ENCODE data around the gene THOC5. TPM values are rescaled to one million over a fixed set of nuclear protein-coding genes. Genes with fewer than 3 reads are reported as not detected.
"Not testable (repeated sequence)": the region's sequence is repeated elsewhere in the genome, so short reads cannot be mapped to it uniquely, and the experiment has no call there.

The THOC5 gene
- total RNA-seq, 2 donors from 2014 or later, result 27.5 to 57.9 TPM

DNA sequence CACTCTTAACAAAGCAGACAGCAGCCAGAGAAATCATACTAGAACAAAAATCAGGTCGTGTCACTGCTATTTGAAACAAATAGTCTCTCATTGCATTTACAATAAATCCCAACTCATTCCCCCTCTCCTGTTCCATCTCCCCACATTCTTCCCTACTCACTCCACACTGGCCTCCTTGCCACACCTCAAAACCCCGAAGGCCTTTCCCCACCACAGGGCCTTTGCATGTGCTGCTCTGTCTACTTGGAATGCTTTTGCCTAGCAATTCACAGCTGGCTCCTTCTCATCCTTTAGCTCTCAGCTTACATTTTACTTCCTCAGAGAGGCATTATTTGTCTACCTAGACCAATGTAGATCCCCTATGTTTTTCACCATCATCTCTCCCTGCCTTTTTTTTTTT is 6.3 kb upstream of the THOC5 start:
- no peak for DNase-seq (ENCODE audit: low spot score)
- H3K27ac ChIP-seq, result no peak overlapping the region
- WGBS, result 90% methylated on average over 2 of the region's 2 CpGs
- no peaks in the 10 kb centered on the region for H3K27me3 ChIP-seq (replicated peaks; ENCODE audit: insufficient read depth)
- intact Hi-C loops (cut with DNase I), result no loop called here
- TF ChIP-seq, protein P1, sequence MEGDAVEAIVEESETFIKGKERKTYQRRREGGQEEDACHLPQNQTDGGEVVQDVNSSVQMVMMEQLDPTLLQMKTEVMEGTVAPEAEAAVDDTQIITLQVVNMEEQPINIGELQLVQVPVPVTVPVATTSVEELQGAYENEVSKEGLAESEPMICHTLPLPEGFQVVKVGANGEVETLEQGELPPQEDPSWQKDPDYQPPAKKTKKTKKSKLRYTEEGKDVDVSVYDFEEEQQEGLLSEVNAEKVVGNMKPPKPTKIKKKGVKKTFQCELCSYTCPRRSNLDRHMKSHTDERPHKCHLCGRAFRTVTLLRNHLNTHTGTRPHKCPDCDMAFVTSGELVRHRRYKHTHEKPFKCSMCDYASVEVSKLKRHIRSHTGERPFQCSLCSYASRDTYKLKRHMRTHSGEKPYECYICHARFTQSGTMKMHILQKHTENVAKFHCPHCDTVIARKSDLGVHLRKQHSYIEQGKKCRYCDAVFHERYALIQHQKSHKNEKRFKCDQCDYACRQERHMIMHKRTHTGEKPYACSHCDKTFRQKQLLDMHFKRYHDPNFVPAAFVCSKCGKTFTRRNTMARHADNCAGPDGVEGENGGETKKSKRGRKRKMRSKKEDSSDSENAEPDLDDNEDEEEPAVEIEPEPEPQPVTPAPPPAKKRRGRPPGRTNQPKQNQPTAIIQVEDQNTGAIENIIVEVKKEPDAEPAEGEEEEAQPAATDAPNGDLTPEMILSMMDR (IDR thresholded peaks at IDR 0.05), result no peak
- TF ChIP-seq POLR2A (IDR thresholded peaks at IDR 0.05), result no peak
- no peak for TF ChIP-seq POLR2AphosphoS5 (IDR thresholded peaks at IDR 0.05)
- no peaks in the 10 kb centered on the region for H3K9me3 ChIP-seq
- H3K4me3 ChIP-seq, result no peak overlapping the region
- H3K36me3 ChIP-seq, result peaks cover 7 to 13% of the 10 kb centered on the region in 2 donors
- H3K4me1 ChIP-seq (replicated peaks), result peaks cover 4% of the 10 kb centered on the region

DNA sequence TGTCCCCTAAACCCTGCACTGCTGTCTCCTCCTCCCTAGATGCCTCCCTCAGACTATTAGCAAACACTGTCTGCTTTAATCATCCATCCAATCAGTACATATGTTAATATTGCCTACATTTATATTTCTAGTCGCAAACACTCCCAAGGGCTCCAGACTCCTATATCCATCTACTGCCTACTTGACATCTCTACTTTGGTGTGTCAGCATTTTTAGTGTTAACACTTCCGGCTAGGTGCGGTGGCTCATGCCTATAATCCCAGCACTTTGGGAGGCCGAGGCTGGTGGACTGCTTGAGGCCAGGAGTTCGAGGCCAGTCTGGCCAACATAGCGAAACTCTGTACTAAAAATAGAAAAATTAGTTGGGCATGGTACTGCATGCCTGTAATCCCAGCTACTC is 5.5 kb upstream of the THOC5 start:
- Histone ChIP-seq H3K27me3 (replicated peaks; ENCODE audit: insufficient read depth) (no peaks in the 10 kb centered on the region), H3K36me3 (peaks cover 7 to 13% of the 10 kb centered on the region in 2 donors), H3K4me1 (replicated peaks) (peaks cover 4% of the 10 kb centered on the region), H3K27ac (no peak overlapping the region), H3K9me3 (no peaks in the 10 kb centered on the region), H3K4me3 (no peak overlapping the region)
- intact Hi-C loops (cut with DNase I), result no loop called here
- no peak for TF ChIP-seq POLR2AphosphoS5 (IDR thresholded peaks at IDR 0.05)
- no peak for TF ChIP-seq POLR2A (IDR thresholded peaks at IDR 0.05)
- TF ChIP-seq, protein P1 (IDR thresholded peaks at IDR 0.05), result no peak
- WGBS, result 93% methylated on average over 6 of the region's 6 CpGs
- DNase-seq (ENCODE audit: low spot score), result no peak

DNA sequence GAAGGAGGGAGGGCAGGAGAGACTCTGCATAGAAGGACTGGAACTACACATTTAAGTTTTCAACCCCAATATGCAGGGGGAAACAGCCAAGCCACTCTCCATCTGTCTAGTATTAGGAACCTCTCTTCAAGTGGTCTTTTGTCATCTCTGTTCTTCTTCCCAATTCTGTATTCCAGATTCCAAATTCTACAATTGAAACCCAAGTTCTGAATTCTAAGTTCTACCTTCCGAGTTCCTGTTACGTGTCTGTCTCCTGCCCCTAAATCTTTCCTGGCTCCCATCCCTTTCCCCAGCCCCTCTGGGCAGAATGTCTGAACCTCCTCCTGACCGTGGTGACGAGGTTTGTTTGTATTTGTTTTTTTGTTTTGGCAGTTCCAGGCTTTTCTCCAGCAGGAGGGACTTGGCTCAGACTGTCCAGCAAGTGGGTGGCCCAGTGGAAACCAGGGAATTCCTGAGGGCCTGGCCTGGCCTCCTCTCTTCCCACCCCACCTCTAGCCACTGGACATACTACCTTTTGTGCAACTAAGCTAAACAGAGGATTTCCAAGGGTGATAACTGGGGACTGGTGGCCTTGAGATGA is 1.6 kb upstream of the THOC5 start:
- WGBS, result 38% methylated on average over 4 of the region's 4 CpGs
- TF ChIP-seq POLR2A (IDR thresholded peaks at IDR 0.05) (no peak), POLR2AphosphoS5 (IDR thresholded peaks at IDR 0.05) (peak; percentile 30)
- TF ChIP-seq, protein P1 (IDR thresholded peaks at IDR 0.05), result no peak
- Histone ChIP-seq H3K27ac (peak overlapping the region; percentile 72 to 75), H3K27me3 (replicated peaks; ENCODE audit: insufficient read depth) (no peaks in the 10 kb centered on the region), H3K4me3 (no peak overlapping the region), H3K4me1 (replicated peaks) (no peaks in the 10 kb centered on the region), H3K9me3 (no peaks in the 10 kb centered on the region), H3K36me3 (peaks cover 0 to 7% of the 10 kb centered on the region in 2 donors)
- intact Hi-C loops (cut with DNase I), result no loop called here
- no peak for DNase-seq (ENCODE audit: low spot score)

DNA sequence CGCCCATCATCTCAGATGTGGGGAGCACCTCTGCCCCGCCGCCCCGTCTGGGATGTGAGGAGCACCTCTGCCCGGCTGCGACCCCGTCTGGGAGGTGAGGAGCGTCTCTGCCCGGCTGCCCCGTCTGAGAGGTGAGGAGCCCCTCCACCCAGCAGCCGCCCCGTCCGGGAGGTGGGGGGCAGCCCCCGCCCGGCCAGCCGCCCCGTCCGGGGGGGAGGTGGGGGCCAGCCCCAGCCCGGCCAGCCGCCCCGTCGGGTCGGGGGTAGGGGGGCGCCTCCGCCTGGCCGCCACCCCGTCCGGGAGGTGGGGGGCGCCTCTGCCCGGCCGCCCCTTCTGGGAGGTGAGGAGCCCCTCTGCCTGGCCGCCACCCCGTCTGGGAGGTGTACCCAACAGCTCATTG is 1.2 kb downstream of the THOC5 start:
- 80% methylated on average over 6 of the region's 33 CpGs for WGBS
- DNase-seq (ENCODE audit: low spot score); H3K36me3 ChIP-seq; H3K27ac ChIP-seq; H3K4me3 ChIP-seq; H3K9me3 ChIP-seq; H3K4me1 ChIP-seq (replicated peaks); H3K27me3 ChIP-seq (replicated peaks; ENCODE audit: insufficient read depth); intact Hi-C loops (cut with DNase I): not testable (repeated sequence)

DNA sequence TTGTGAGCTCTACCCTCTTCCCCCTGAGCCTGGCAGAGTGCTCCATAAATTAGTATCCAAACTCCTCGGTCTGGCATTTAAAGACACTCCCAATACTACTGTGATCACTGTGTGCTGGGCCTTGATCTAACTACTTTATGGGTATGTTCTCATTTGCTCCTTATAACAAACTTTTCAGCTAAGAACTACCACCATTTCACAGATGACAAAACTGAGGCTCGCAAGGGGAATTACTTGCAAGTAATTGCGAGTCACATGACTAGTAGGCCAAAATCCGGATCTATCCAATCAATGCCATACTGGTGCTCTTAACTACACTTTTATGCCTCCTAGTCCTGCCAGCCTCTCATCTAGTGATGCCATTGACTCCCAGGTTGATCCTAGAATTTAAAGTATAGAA is 3.6 kb downstream of the THOC5 start:
- H3K36me3 ChIP-seq, result peaks cover 0 to 5% of the 10 kb centered on the region in 2 donors
- TF ChIP-seq POLR2AphosphoS5 (IDR thresholded peaks at IDR 0.05), result no peak
- TF ChIP-seq, protein P1 (IDR thresholded peaks at IDR 0.05), result no peak
- TF ChIP-seq POLR2A (IDR thresholded peaks at IDR 0.05), result no peak

DNA sequence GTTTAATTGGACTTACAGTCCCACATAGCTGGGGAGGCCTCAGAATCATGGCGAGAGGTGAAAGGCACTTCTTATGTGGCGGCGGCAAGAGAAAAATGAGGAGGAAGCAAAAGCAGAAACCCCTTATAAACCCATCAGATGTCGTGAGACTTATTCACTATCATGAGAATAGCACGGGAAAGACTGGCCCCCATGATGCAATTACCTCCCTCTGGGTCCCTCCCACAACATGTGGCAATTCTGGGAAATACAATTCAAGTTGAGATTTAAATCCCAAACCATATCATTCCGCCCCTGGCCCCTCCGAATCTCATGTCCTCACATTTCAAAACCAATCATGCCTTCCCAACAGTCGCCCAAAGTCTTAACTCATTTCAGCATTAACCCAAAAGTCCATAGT is 8.5 kb downstream of the THOC5 start:
- H3K4me3 ChIP-seq; H3K27ac ChIP-seq; DNase-seq (ENCODE audit: low spot score); H3K4me1 ChIP-seq (replicated peaks); H3K9me3 ChIP-seq; H3K27me3 ChIP-seq (replicated peaks; ENCODE audit: insufficient read depth); intact Hi-C loops (cut with DNase I); H3K36me3 ChIP-seq: not testable (repeated sequence)
- WGBS, result 88% methylated on average over 8 of the region's 8 CpGs

More for the DNA sequence above, 3.6 kb downstream of the THOC5 start:
- 91% methylated on average over 4 of the region's 4 CpGs for WGBS
- Histone ChIP-seq H3K4me3 (no peak overlapping the region), H3K9me3 (no peaks in the 10 kb centered on the region), H3K27ac (no peak overlapping the region), H3K4me1 (replicated peaks) (no peaks in the 10 kb centered on the region), H3K27me3 (replicated peaks; ENCODE audit: insufficient read depth) (no peaks in the 10 kb centered on the region)
- DNase-seq (ENCODE audit: low spot score), result no peak
- intact Hi-C loops (cut with DNase I), result no loop called here
